Activated CD8-positive, alpha-beta T cell treated with anti-CD3 and anti-CD28 coated beads for 36 hours (primary cell): ENCODE results near the gene SAT2. TPM values are rescaled to one million over a fixed set of nuclear protein-coding genes. Genes with fewer than 3 reads are reported as not detected.

Experiments used
- ATAC-seq: fragments of 200-7000 bp; cut with Tn5 transposase; one replicate; pipeline ENCODE4 v1.10.0; 2021; ENCODE audit warnings: mild to moderate bottlenecking, moderate library complexity
- CTCF ChIA-PET: fragments of 350-600 bp; sonication (Branson Sonifier 250); formaldehyde crosslinking; loops from one replicate; lab custom pipeline; 2021; ENCODE audit warnings: antibody characterized with exemption; lab: Charles Lee
- POLR2A ChIA-PET: fragments of 350-600 bp; sonication (Branson Sonifier 250); formaldehyde crosslinking; loops from one replicate; lab custom pipeline; 2021; ENCODE audit warnings: antibody characterized with exemption; lab: Charles Lee
- DNase-seq: peaks from one replicate; pipeline ENCODE4 v3.0.0-alpha.2; 2020
- H3K27ac Mint-ChIP-seq: one replicate; pipeline ENCODE4 v1.8.0; 2021; ENCODE audit warnings: mild to moderate bottlenecking, mixed read lengths
- H3K27me3 Mint-ChIP-seq: one replicate; pipeline ENCODE4 v1.8.0; 2021; ENCODE audit warnings: mixed read lengths
- H3K36me3 Mint-ChIP-seq: one replicate; pipeline ENCODE4 v1.8.0; 2021; ENCODE audit warnings: low read depth, mixed read lengths
- H3K4me1 Mint-ChIP-seq: one replicate; pipeline ENCODE4 v1.8.0; 2021; ENCODE audit warnings: low read depth, mixed read lengths
- H3K4me3 Mint-ChIP-seq: one replicate; pipeline ENCODE4 v1.8.0; 2021; ENCODE audit warnings: mild to moderate bottlenecking, moderate library complexity, mixed read lengths
- H3K9me3 Mint-ChIP-seq: one replicate; pipeline ENCODE4 v1.8.0; 2021; ENCODE audit warnings: mixed read lengths
- intact Hi-C: fragments of 100-400 bp; cut with micrococcal nuclease; formaldehyde crosslinking; loops from one replicate; pipeline ENCODE4 v1.10.0; 2022
- total RNA-seq, 2 experiments: library from RNA; stranded (reverse); gene quantifications; one replicate each; pipeline ENCODE4 v1.2.3, GENCODE V29; 2021
- TF ChIP-seq, protein P1 (sequence below): fragments of 200-600 bp; IDR thresholded peaks from one replicate; pipeline ENCODE4 v1.8.0; 2022; ENCODE audit warnings: antibody characterized with exemption, mild to moderate bottlenecking

The SAT2 gene
- total RNA-seq, 2 experiments from 2014 or later = 15.6 to 22.2 TPM

DNA sequence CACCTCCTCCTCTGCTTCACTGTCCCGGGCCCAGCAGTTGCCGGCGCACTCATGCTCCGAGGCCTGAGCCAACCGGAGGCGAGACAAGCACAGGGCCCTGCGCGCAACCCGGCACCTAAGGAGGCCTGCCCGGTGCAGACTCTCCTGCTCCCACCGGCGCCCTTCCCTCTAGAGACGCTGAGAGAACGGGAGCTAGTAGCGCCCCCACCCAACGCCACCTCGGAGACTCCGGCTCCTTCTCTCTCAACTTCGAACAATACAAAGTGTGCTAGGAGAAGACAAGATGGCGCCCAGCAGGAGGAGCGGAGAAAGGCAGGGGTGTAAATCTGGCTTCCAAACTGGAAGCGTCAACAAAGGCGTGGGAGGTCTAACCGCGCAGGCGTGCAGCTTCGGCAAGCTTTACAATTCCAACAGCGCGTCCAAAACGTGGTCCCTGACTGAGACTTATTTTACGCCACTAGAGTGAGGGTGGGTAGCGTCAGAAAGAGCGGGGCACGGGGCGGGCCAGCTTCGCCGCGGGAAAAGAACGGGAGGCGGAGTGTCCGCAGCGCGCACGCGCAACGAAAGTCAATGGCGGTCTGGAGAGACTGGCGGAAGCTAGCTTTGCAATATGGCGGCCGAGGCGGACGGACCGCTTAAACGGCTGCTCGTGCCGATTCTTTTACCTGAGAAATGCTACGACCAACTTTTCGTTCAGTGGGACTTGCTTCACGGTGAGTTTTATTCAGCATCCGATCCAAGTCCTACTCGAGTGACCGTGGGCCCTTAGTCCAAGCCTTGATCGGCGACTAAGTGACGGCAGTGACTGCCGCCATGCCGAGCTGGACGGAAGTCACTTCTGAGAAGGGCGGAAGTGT is 44.1 kb downstream of the SAT2 start, which contains the start of gene MPDU1:
MPDU1 (plus strand) TSS at position 600 of the 857 bp plus-strand sequence; CDS start at position 611, 11 bp downstream.
- ChIA-PET CTCF (interaction anchor here (0.8 to 3.8 kb wide), 8 partner anchors 8 to 275 kb away, joined by 3 to 43 read pairs (median 4); partner anchors contain the start of genes FXR2, SENP3, TMEM102 and TP53), POLR2A (interaction anchor here (0.6 to 12.5 kb wide), 25 partner anchors 8 to 345 kb away, joined by 3 to 195 read pairs (median 3); partner anchors contain the start of genes ACAP1, CD68, FXR2 and KDM6B)
- intact Hi-C loops = loop anchor here (5.0 kb wide), 1 partner anchor 104 kb away; the partner anchor contains the start of genes TP53 and WRAP53
- ATAC-seq = peak; percentile 77
- Mint-ChIP-seq H3K4me1 (peaks cover 55% of the 10 kb centered on the region), H3K4me3 (peak within 1 kb of the TSS; percentile 94), H3K36me3 (peaks cover 61% of the 10 kb centered on the region), H3K9me3 (no peaks in the 10 kb centered on the region), H3K27me3 (no peaks in the 10 kb centered on the region), H3K27ac (peak within 1 kb of the TSS; percentile 99)
- TF ChIP-seq, protein P1, sequence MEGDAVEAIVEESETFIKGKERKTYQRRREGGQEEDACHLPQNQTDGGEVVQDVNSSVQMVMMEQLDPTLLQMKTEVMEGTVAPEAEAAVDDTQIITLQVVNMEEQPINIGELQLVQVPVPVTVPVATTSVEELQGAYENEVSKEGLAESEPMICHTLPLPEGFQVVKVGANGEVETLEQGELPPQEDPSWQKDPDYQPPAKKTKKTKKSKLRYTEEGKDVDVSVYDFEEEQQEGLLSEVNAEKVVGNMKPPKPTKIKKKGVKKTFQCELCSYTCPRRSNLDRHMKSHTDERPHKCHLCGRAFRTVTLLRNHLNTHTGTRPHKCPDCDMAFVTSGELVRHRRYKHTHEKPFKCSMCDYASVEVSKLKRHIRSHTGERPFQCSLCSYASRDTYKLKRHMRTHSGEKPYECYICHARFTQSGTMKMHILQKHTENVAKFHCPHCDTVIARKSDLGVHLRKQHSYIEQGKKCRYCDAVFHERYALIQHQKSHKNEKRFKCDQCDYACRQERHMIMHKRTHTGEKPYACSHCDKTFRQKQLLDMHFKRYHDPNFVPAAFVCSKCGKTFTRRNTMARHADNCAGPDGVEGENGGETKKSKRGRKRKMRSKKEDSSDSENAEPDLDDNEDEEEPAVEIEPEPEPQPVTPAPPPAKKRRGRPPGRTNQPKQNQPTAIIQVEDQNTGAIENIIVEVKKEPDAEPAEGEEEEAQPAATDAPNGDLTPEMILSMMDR = no peak
- peak; percentile 97 for DNase-seq

DNA sequence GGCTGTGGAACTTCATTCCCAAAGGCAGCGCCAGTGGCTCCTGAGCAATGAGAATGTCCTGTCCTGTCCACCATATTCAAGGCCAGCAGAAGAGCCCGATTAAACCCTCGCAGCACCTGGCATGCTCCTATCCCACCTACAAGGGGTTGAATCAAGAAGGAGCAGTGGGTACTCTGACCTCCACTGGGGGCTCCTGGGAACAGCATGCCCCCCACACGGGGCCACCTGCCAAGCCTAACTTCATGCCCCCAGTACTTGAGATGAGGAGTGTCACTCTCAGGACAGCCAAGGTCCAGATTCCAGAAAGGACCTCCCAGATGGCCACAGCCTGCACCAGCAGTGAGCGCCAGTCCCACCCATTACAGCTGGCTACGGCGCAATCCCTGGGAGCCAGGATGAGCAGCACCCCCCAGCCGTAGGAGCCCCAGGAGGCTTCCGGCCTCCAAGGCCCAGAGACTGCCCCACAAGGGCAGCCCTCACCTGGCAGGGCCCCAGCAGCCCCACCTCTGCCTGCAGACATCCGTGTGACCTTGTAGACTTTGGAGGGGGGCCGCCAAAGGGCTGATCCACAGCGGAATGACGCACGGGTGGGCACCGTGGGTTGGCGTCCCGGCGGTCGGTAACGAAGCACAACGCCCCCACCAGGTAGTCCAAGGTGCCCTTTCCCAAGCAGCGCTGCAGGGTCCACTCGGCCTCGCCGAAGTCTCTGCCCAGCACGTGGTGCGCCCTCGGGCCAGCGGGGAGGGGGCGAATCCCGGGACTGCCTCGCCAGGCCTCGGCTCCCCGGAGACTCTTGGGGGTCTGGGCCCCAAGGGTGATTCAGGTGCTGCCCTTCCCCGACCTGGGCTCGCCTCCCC is 45.0 kb downstream of the SAT2 start:
- CTCF ChIA-PET = interaction anchor here (0.8 to 3.8 kb wide), 3 partner anchors 22 to 147 kb away, joined by 3 to 43 read pairs (median 18); partner anchors contain the start of genes SENP3, TMEM102, TP53 and WRAP53
- Mint-ChIP-seq H3K27ac (peak overlapping the region; percentile 99), H3K36me3 (peaks cover 63% of the 10 kb centered on the region), H3K4me1 (peaks cover 64% of the 10 kb centered on the region), H3K27me3 (no peaks in the 10 kb centered on the region), H3K4me3 (peak overlapping the region; percentile 94), H3K9me3 (no peaks in the 10 kb centered on the region)
- POLR2A ChIA-PET = interaction anchor here (0.8 to 12.5 kb wide), 11 partner anchors 8 to 344 kb away, joined by 3 to 195 read pairs (median 3); partner anchors contain the start of genes CD68, POLR2A and TP53
- DNase-seq = no peak
- TF ChIP-seq, protein P1 = no peak
- intact Hi-C loops = loop anchor here (5.0 kb wide), 1 partner anchor 105 kb away; the partner anchor contains the start of genes TP53 and WRAP53
- no peak for ATAC-seq

DNA sequence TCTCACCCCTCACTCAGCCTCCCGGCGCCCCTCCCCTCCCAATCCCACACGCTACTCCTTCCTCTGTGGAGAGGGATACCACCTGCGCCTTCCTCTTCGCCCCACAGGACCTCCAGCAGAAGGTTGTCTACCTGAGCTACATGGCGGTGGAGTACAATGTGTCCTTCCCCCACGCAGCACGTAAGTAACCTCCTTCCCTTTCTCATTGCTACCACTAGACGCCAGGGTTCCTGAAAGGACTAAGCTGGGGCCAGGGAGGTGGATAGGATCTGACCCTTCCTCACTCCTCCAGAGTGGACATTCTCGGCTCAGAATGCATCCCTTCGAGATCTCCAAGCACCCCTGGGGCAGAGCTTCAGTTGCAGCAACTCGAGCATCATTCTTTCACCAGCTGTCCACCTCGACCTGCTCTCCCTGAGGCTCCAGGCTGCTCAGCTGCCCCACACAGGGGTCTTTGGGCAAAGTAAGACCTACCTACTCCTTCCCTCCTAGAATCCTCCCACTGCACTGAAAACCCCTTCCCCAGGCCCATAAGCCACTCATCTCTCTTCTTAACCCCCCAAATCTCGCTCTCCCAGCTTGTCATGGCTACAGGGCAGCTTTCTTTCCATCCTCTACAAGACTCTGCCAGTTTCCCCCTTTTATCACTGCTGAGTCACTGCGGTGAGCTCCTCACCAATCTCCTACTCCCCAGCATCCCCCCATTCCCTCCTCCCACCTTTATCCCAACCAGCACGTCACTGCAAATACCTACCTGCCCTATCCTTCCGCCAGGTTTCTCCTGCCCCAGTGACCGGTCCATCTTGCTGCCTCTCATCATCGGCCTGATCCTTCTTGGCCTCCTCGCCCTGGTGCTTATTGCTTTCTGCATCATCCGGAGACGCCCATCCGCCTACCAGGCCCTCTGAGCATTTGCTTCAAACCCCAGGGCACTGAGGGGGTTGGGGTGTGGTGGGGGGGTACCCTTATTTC is 46.7 kb downstream of the SAT2 start:
- POLR2A ChIA-PET = interaction anchor here (0.5 to 12.5 kb wide), 15 partner anchors 4 to 273 kb away, joined by 3 to 195 read pairs (median 5); partner anchors contain the start of genes CD68, MPDU1, POLR2A and SENP3
- H3K27ac Mint-ChIP-seq = peak overlapping the region; percentile 100
- DNase-seq = no peak

More for the DNA sequence above, 46.7 kb downstream of the SAT2 start:
- Mint-ChIP-seq H3K4me3 (peak overlapping the region; percentile 2), H3K4me1 (peaks cover 75% of the 10 kb centered on the region), H3K9me3 (no peaks in the 10 kb centered on the region), H3K27me3 (no peaks in the 10 kb centered on the region), H3K36me3 (peaks cover 72% of the 10 kb centered on the region)
- CTCF ChIA-PET = interaction anchor here (0.9 to 1.7 kb wide), 4 partner anchors 9 to 107 kb away, joined by 3 to 8 read pairs (median 8); partner anchors contain the start of genes SOX15 and TP53
- intact Hi-C loops = loop anchor here (5.0 kb wide), 1 partner anchor 106 kb away; the partner anchor contains the start of genes TP53 and WRAP53
- no peak for ATAC-seq
- TF ChIP-seq, protein P1 = no peak
